HG02678 (cell line): Measurements from ENCODE around the gene DEPDC1B.
"Not testable (repeated sequence)": the region's sequence is repeated elsewhere in the genome, so short reads cannot be mapped to it uniquely, and the experiment has no call there.

Source experiments
- ATAC-seq: cut with Tn5 transposase; IDR thresholded peaks from one replicate; pipeline ENCODE4 v1.9.1; 2021; ENCODE audit warnings: mild to moderate bottlenecking, moderate library complexity; ENCODE audit not compliant: unreplicated experiment

DEPDC1B gene

GRCh38 chr5:60699609-60700415 lies at the start of gene DEPDC1B:
Gene DEPDC1B (minus strand): TSS chr5:60700166. CDS start chr5:60700093, 73 bp downstream.
- peak; percentile 90 for ATAC-seq

- ATAC-seq = no peak
Measured at GRCh38 chr5:60744682-60745081, 44.7 kb upstream of the DEPDC1B start.

- no peak for ATAC-seq
Measured at GRCh38 chr5:60743511-60744314, 43.7 kb upstream of the DEPDC1B start.

- ATAC-seq = no peak
Measured at GRCh38 chr5:60740322-60740721, 40.4 kb upstream of the DEPDC1B start.

- no peak for ATAC-seq
Measured at GRCh38 chr5:60738933-60739332, 39.0 kb upstream of the DEPDC1B start.

GRCh38 chr5:60738461-60738860 lies 38.5 kb upstream of the DEPDC1B start:
- ATAC-seq = no peak

- not testable (repeated sequence) for ATAC-seq
Measured at GRCh38 chr5:60730858-60731257, 30.9 kb upstream of the DEPDC1B start.

GRCh38 chr5:60727033-60727679 lies 27.2 kb upstream of the DEPDC1B start:
- ATAC-seq = no peak

- ATAC-seq = no peak
Measured at GRCh38 chr5:60724126-60724525, 24.2 kb upstream of the DEPDC1B start.

- ATAC-seq = no peak
Measured at GRCh38 chr5:60722416-60722815, 22.4 kb upstream of the DEPDC1B start.

- ATAC-seq = no peak
Measured at GRCh38 chr5:60719329-60719728, 19.4 kb upstream of the DEPDC1B start.

- ATAC-seq = no peak
Measured at GRCh38 chr5:60718166-60718892, 18.4 kb upstream of the DEPDC1B start.

GRCh38 chr5:60715201-60715928 lies 15.4 kb upstream of the DEPDC1B start:
- ATAC-seq = not testable (repeated sequence)

GRCh38 chr5:60712950-60713349 lies 13.0 kb upstream of the DEPDC1B start:
- no peak for ATAC-seq

- ATAC-seq = not testable (repeated sequence)
Measured at GRCh38 chr5:60711892-60712291, 11.9 kb upstream of the DEPDC1B start.

GRCh38 chr5:60710362-60710761 lies 10.4 kb upstream of the DEPDC1B start:
- no peak for ATAC-seq

- no peak for ATAC-seq
Measured at GRCh38 chr5:60705144-60705543, 5.2 kb upstream of the DEPDC1B start.

- no peak for ATAC-seq
Measured at GRCh38 chr5:60703944-60704343, 4.0 kb upstream of the DEPDC1B start.

GRCh38 chr5:60701321-60701968 lies 1.5 kb upstream of the DEPDC1B start:
- ATAC-seq = no peak

- ATAC-seq = peak; percentile 14
Measured at GRCh38 chr5:60700416-60700757, 421 bp upstream of the DEPDC1B start.
